Measurements from ENCODE around the gene NMNAT2.

DNA sequence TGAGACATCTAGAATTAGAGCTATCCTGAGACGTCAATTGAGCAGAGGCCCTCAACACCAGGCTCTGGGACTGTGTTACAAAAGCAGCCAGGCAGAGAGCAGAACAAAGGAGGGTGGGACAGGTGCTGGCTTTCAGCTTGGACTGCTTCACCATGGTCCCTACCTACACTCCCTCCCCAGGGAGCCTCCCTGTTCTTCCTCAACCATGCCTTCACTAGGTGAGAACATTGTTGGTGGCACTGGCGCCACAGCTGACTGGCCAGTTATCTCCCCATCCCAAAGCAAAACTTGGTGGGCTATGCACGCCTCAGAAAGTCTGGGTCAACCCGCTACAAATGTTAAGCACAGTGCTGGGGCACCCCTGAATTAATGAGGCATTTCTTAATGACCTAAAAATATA, 87.8 kb downstream of the NMNAT2 start:
- no peak for TF ChIP-seq CTCF (IDR thresholded peaks at IDR 0.05)
- TF ChIP-seq, protein P1, sequence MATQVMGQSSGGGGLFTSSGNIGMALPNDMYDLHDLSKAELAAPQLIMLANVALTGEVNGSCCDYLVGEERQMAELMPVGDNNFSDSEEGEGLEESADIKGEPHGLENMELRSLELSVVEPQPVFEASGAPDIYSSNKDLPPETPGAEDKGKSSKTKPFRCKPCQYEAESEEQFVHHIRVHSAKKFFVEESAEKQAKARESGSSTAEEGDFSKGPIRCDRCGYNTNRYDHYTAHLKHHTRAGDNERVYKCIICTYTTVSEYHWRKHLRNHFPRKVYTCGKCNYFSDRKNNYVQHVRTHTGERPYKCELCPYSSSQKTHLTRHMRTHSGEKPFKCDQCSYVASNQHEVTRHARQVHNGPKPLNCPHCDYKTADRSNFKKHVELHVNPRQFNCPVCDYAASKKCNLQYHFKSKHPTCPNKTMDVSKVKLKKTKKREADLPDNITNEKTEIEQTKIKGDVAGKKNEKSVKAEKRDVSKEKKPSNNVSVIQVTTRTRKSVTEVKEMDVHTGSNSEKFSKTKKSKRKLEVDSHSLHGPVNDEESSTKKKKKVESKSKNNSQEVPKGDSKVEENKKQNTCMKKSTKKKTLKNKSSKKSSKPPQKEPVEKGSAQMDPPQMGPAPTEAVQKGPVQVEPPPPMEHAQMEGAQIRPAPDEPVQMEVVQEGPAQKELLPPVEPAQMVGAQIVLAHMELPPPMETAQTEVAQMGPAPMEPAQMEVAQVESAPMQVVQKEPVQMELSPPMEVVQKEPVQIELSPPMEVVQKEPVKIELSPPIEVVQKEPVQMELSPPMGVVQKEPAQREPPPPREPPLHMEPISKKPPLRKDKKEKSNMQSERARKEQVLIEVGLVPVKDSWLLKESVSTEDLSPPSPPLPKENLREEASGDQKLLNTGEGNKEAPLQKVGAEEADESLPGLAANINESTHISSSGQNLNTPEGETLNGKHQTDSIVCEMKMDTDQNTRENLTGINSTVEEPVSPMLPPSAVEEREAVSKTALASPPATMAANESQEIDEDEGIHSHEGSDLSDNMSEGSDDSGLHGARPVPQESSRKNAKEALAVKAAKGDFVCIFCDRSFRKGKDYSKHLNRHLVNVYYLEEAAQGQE (IDR thresholded peaks at IDR 0.05; ENCODE audit: insufficient read depth in 1 of 2, low read depth in 2 of 2, low read length in 1 of 2) = no peak

Measured in Panc1 (cell line).